ENCODE data around the gene NSFL1C.
"Not testable (repeated sequence)": the region's sequence is repeated elsewhere in the genome, so short reads cannot be mapped to it uniquely, and the experiment has no call there.

The NSFL1C gene

GRCh38 chr20:1466211-1467081 lies at the start of gene NSFL1C:
NSFL1C (minus strand) TSS chr20:1466849; CDS start chr20:1466824, 25 bp downstream.
- DNase-seq (ENCODE audit: low read depth in 2 of 2), result peak; percentile 90 to 96

- no peak for DNase-seq (ENCODE audit: low read depth in 2 of 2)
These were observed 47.2 kb upstream of the NSFL1C start for GRCh38 chr20:1513801-1514200.

- DNase-seq (ENCODE audit: low read depth in 2 of 2), result peak in 1 of 2 donors; percentile 3
These were observed 42.6 kb upstream of the NSFL1C start for GRCh38 chr20:1509237-1509636.

GRCh38 chr20:1508574-1508973 lies 41.9 kb upstream of the NSFL1C start:
- DNase-seq (ENCODE audit: low read depth in 2 of 2), result no peak

GRCh38 chr20:1507276-1507675 lies 40.6 kb upstream of the NSFL1C start:
- no peak for DNase-seq (ENCODE audit: low read depth in 2 of 2)

- DNase-seq (ENCODE audit: low read depth in 2 of 2), result no peak
These were observed 39.2 kb upstream of the NSFL1C start for GRCh38 chr20:1505871-1506270.

- no peak for DNase-seq (ENCODE audit: low read depth in 2 of 2)
These were observed 38.7 kb upstream of the NSFL1C start for GRCh38 chr20:1505361-1505760.

GRCh38 chr20:1503564-1504227 lies 37.0 kb upstream of the NSFL1C start:
- peak; percentile 40 to 56 for DNase-seq (ENCODE audit: low read depth in 2 of 2)

- DNase-seq (ENCODE audit: low read depth in 2 of 2), result no peak
These were observed 33.8 kb upstream of the NSFL1C start for GRCh38 chr20:1500496-1500895.

GRCh38 chr20:1499528-1500420 lies 33.1 kb upstream of the NSFL1C start:
- DNase-seq (ENCODE audit: low read depth in 2 of 2), result no peak

GRCh38 chr20:1497371-1497770 lies 30.7 kb upstream of the NSFL1C start:
- DNase-seq (ENCODE audit: low read depth in 2 of 2), result not testable (repeated sequence)

- no peak for DNase-seq (ENCODE audit: low read depth in 2 of 2)
These were observed 30.3 kb upstream of the NSFL1C start for GRCh38 chr20:1496930-1497329.

- DNase-seq (ENCODE audit: low read depth in 2 of 2), result no peak
These were observed 27.8 kb upstream of the NSFL1C start for GRCh38 chr20:1494436-1494835.

- no peak for DNase-seq (ENCODE audit: low read depth in 2 of 2)
These were observed 26.9 kb upstream of the NSFL1C start for GRCh38 chr20:1493536-1493935.

GRCh38 chr20:1491860-1492642 lies 25.4 kb upstream of the NSFL1C start:
- DNase-seq (ENCODE audit: low read depth in 2 of 2), result no peak

GRCh38 chr20:1491281-1491840 lies 24.7 kb upstream of the NSFL1C start, which contains the start of gene SIRPB2:
SIRPB2 (minus strand) TSS chr20:1491420; CDS start chr20:1491359, 61 bp downstream.
- no peak for DNase-seq (ENCODE audit: low read depth in 2 of 2)

GRCh38 chr20:1490643-1491195 lies 24.1 kb upstream of the NSFL1C start:
- no peak for DNase-seq (ENCODE audit: low read depth in 2 of 2)

GRCh38 chr20:1489764-1490436 lies 23.3 kb upstream of the NSFL1C start:
- no peak for DNase-seq (ENCODE audit: low read depth in 2 of 2)

- no peak for DNase-seq (ENCODE audit: low read depth in 2 of 2)
These were observed 22.7 kb upstream of the NSFL1C start for GRCh38 chr20:1489325-1489724.

GRCh38 chr20:1486566-1486965 lies 19.9 kb upstream of the NSFL1C start:
- DNase-seq (ENCODE audit: low read depth in 2 of 2), result no peak
